Body of pancreas (tissue), 4 donors: ENCODE measurements around the gene ACTN1.

Experiments
- POLR2A ChIP-seq, 3 donors: fragments of 450-650 bp; IDR thresholded peaks; one replicate each; pipeline ENCODE4 v1.6.1; 2016; ENCODE audit warnings: antibody characterized with exemption in 3 of 3, mild to moderate bottlenecking in 2 of 3
- TF ChIP-seq, protein P1 (sequence below), 7 experiments: fragments of 450-650 bp in 4 of 7; fragments of 200-600 bp in 3 of 7; sonication (generic) in 3 of 7; IDR thresholded peaks; one replicate each; pipeline ENCODE4 v1.5.1; 2016 to 2019; ENCODE audit warnings: antibody characterized with exemption in 7 of 7

GRCh38 chr14:68947802-68948201 is 31.3 kb downstream of the ACTN1 start:
- TF ChIP-seq, protein P1, sequence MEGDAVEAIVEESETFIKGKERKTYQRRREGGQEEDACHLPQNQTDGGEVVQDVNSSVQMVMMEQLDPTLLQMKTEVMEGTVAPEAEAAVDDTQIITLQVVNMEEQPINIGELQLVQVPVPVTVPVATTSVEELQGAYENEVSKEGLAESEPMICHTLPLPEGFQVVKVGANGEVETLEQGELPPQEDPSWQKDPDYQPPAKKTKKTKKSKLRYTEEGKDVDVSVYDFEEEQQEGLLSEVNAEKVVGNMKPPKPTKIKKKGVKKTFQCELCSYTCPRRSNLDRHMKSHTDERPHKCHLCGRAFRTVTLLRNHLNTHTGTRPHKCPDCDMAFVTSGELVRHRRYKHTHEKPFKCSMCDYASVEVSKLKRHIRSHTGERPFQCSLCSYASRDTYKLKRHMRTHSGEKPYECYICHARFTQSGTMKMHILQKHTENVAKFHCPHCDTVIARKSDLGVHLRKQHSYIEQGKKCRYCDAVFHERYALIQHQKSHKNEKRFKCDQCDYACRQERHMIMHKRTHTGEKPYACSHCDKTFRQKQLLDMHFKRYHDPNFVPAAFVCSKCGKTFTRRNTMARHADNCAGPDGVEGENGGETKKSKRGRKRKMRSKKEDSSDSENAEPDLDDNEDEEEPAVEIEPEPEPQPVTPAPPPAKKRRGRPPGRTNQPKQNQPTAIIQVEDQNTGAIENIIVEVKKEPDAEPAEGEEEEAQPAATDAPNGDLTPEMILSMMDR (IDR thresholded peaks at IDR 0.05) = no peak
- TF ChIP-seq POLR2A (IDR thresholded peaks at IDR 0.05) = no peak
